H1 (cell line): Measurements from ENCODE around the gene KIT. TPM values are rescaled to one million over a fixed set of nuclear protein-coding genes. Genes with fewer than 3 reads are reported as not detected.

Source experiments
- CTCF ChIA-PET: fragments of 300-600 bp; sonication (Branson Sonifier 250); formaldehyde crosslinking; loops from one replicate; lab custom pipeline; 2021; ENCODE audit not compliant: partially characterized antibody; lab: Charles Lee
- POLR2A ChIA-PET: fragments of 300-600 bp; sonication (Branson Sonifier 250); formaldehyde crosslinking; loops from one replicate; lab custom pipeline; 2021; ENCODE audit warnings: inconsistent platforms; ENCODE audit not compliant: partially characterized antibody; lab: Charles Lee
- DNase-seq, 2 experiments: peaks; one replicate each; pipeline versions ENCODE4 v3.0.0 to v3.0.0-alpha.2; 2010 to 2022; ENCODE audit warnings: low spot score in 2 of 2, low read depth in 1 of 2, mixed read lengths in 1 of 2
- FAIRE-seq: peaks from 2 replicates; lab custom pipeline; 2011; peaks lifted over from hg19 to GRCh38; lab: Jason Lieb, UNC
- H2AFZ ChIP-seq: 2 replicates; pipeline ENCODE4 v1.8.1; 2012; ENCODE audit warnings: low read length, inconsistent platforms
- H2AK5ac ChIP-seq: 2 replicates; pipeline ENCODE4 v1.6.1; 2013; ENCODE audit warnings: low read depth, low read length
- H2BK120ac ChIP-seq: replicated peaks from 2 replicates; pipeline ENCODE3; 2013; ENCODE audit warnings: low read depth, low read length, inconsistent platforms
- H2BK12ac ChIP-seq: 2 replicates; pipeline ENCODE4 v1.6.1; 2013; ENCODE audit warnings: low read depth, low read length
- H2BK15ac ChIP-seq: 2 replicates; pipeline ENCODE4 v1.6.1; 2013; ENCODE audit warnings: low read length
- H2BK20ac ChIP-seq: 2 replicates; pipeline ENCODE4 v1.6.1; 2013; ENCODE audit warnings: low read length
- H2BK5ac ChIP-seq: 2 replicates; pipeline ENCODE4 v1.6.1; 2013; ENCODE audit warnings: low read depth, low read length
- H3K14ac ChIP-seq: 2 replicates; pipeline ENCODE4 v1.6.1; 2013; ENCODE audit warnings: inconsistent platforms; ENCODE audit not compliant: insufficient read length
- H3K18ac ChIP-seq: 2 replicates; pipeline ENCODE4 v1.6.1; 2013; ENCODE audit warnings: low read length; ENCODE audit errors: extremely low read depth
- H3K23ac ChIP-seq: 2 replicates; pipeline ENCODE4 v1.6.1; 2013; ENCODE audit warnings: inconsistent platforms; ENCODE audit not compliant: insufficient read length
- H3K23me2 ChIP-seq: 2 replicates; pipeline ENCODE4 v1.6.1; 2013; ENCODE audit warnings: low read depth, low read length
- H3K27ac ChIP-seq: 2 replicates; pipeline ENCODE4 v1.6.1; 2011; ENCODE audit warnings: low read depth, low read length, inconsistent platforms
- H3K27me3 ChIP-seq, 4 experiments: replicated peaks in 1 of 4; 1 replicate in 1 of 4; 2 replicates in 3 of 4; pipeline versions ENCODE4 v1.6.1 to v1.8.1; 2011 to 2013; ENCODE audit warnings: low read length in 3 of 4, mild to moderate bottlenecking in 3 of 4, inconsistent platforms in 2 of 4, mixed read lengths in 2 of 4, moderate library complexity in 1 of 4; ENCODE audit not compliant: control insufficient read depth in 3 of 4, insufficient read depth in 3 of 4; ENCODE audit errors: extremely low read depth in 1 of 4
- H3K36me3 ChIP-seq, 4 experiments: 2 replicates each; pipeline versions ENCODE4 v1.6.1 to v1.8.1; 2011 to 2013; ENCODE audit warnings: mild to moderate bottlenecking in 4 of 4, low read length in 3 of 4, moderate library complexity in 2 of 4, control low read depth in 1 of 4, inconsistent platforms in 1 of 4; ENCODE audit not compliant: insufficient read depth in 4 of 4, control insufficient read depth in 2 of 4
- H3K4ac ChIP-seq: replicated peaks from 2 replicates; pipeline ENCODE3; 2013; ENCODE audit warnings: low read length, low read depth, mixed read lengths, inconsistent platforms; ENCODE audit not compliant: insufficient read length
- H3K4me1 ChIP-seq, 4 experiments: replicated peaks in 1 of 4; 1 replicate in 1 of 4; 2 replicates in 3 of 4; pipeline versions ENCODE4 v1.6.1 to v1.8.1; 2011 to 2013; ENCODE audit warnings: low read length in 3 of 4, inconsistent platforms in 2 of 4, mixed read lengths in 1 of 4; ENCODE audit not compliant: insufficient read depth in 4 of 4, control insufficient read depth in 3 of 4
- H3K4me2 ChIP-seq, 2 experiments: 2 replicates each; pipeline versions ENCODE4 v1.6.1 to v1.8.1; 2011 to 2013; ENCODE audit warnings: low read depth in 2 of 2, low read length in 2 of 2, control low read depth in 1 of 2, inconsistent platforms in 1 of 2, mild to moderate bottlenecking in 1 of 2; ENCODE audit not compliant: insufficient read depth in 1 of 2
- H3K4me3 ChIP-seq, 4 experiments: fragments of 200-600, 300-600 bp in 1 of 4; sonication (generic), shearing (Covaris generic), sonication (Bioruptor Twin) in 1 of 4; 2 replicates each; pipeline versions ENCODE4 v1.5.1 to v1.8.1; 2011 to 2016; ENCODE audit warnings: low read length in 4 of 4, low read depth in 3 of 4, control low read depth in 2 of 4, inconsistent platforms in 2 of 4, mild to moderate bottlenecking in 2 of 4, mixed read lengths in 1 of 4, moderate library complexity in 1 of 4; ENCODE audit not compliant: insufficient read depth in 2 of 4; ENCODE audit errors: extremely low read depth in 1 of 4
- H3K56ac ChIP-seq: replicated peaks from 2 replicates; pipeline ENCODE3; 2013; ENCODE audit warnings: low read depth, mild to moderate bottlenecking, mixed read lengths, low read length, inconsistent platforms; ENCODE audit not compliant: insufficient read length
- H3K79me1 ChIP-seq: 2 replicates; pipeline ENCODE4 v1.6.1; 2013; ENCODE audit warnings: low read depth, low read length, control low read depth
- H3K79me2 ChIP-seq, 2 experiments: 2 replicates each; pipeline versions ENCODE4 v1.6.1 to v1.8.1; 2012 to 2013; ENCODE audit warnings: low read length in 2 of 2, mild to moderate bottlenecking in 2 of 2, inconsistent platforms in 1 of 2; ENCODE audit not compliant: insufficient read depth in 2 of 2, control insufficient read depth in 1 of 2
- H3K9ac ChIP-seq, 4 experiments: replicated peaks in 1 of 4; 1 replicate in 1 of 4; 2 replicates in 3 of 4; pipeline versions ENCODE4 v1.6.1 to v1.8.1; 2011 to 2013; ENCODE audit warnings: low read depth in 3 of 4, low read length in 3 of 4, control low read depth in 2 of 4, mild to moderate bottlenecking in 2 of 4, moderate library complexity in 2 of 4, inconsistent platforms in 1 of 4; ENCODE audit errors: extremely low read depth in 1 of 4
- H3K9me3 ChIP-seq, 2 experiments: 2 replicates each; pipeline versions ENCODE4 v1.6.1 to v1.8.1; 2012 to 2013; ENCODE audit warnings: mild to moderate bottlenecking in 2 of 2, moderate library complexity in 2 of 2, control low read depth in 1 of 2, inconsistent platforms in 1 of 2, low read depth in 1 of 2, low read length in 1 of 2, mixed read lengths in 1 of 2; ENCODE audit not compliant: insufficient read depth in 2 of 2
- H4K20me1 ChIP-seq, 2 experiments: replicated peaks in 1 of 2; 2 replicates each; pipeline versions ENCODE3 to v1.8.1; 2011 to 2013; ENCODE audit warnings: inconsistent platforms in 2 of 2, low read length in 2 of 2, mild to moderate bottlenecking in 1 of 2; ENCODE audit not compliant: insufficient read depth in 2 of 2, control insufficient read depth in 1 of 2
- H4K5ac ChIP-seq: 2 replicates; pipeline ENCODE4 v1.6.1; 2013; ENCODE audit warnings: low read length, low read depth, mixed read lengths, inconsistent platforms; ENCODE audit not compliant: insufficient read length
- H4K8ac ChIP-seq: 2 replicates; pipeline ENCODE4 v1.8.0; 2013; ENCODE audit warnings: mild to moderate bottlenecking, moderate library complexity, low read length, inconsistent platforms; ENCODE audit not compliant: insufficient read depth; ENCODE audit errors: extremely low read depth
- H4K91ac ChIP-seq: replicated peaks from 2 replicates; pipeline ENCODE3; 2013; ENCODE audit warnings: low read length, mixed read lengths, inconsistent platforms; ENCODE audit not compliant: insufficient read length
- BCL11A ChIP-seq, 2 experiments: IDR thresholded peaks; one replicate each; pipeline ENCODE4 v1.6.1; 2011; ENCODE audit warnings: low read depth in 2 of 2, low read length in 2 of 2, mild to moderate bottlenecking in 2 of 2
- CBX5 ChIP-seq: fragments of 300-800, 300-1000 bp; sonication (generic); IDR thresholded peaks from 2 replicates; pipeline ENCODE4 v1.7.1; 2016; ENCODE audit warnings: antibody characterized with exemption, low read length, low read depth
- GABPA ChIP-seq: IDR thresholded peaks from 2 replicates; pipeline ENCODE4 v1.6.1; 2011; ENCODE audit warnings: mild to moderate bottlenecking, low read length, moderate library complexity, borderline replicate concordance; ENCODE audit not compliant: insufficient read depth
- GTF2F1 ChIP-seq: IDR thresholded peaks from 2 replicates; pipeline ENCODE4 v1.6.1; 2012; ENCODE audit warnings: low read depth, low read length, improper control_type of control experiment, borderline replicate concordance
- HDAC2 ChIP-seq, 2 experiments: fragments of 300-600 bp in 1 of 2; sonication (generic) in 1 of 2; IDR thresholded peaks; 2 replicates each; pipeline ENCODE4 v1.6.1; 2011 to 2012; ENCODE audit warnings: low read depth in 2 of 2, low read length in 2 of 2, mild to moderate bottlenecking in 2 of 2, moderate library complexity in 2 of 2, borderline replicate concordance in 1 of 2, inconsistent platforms in 1 of 2
- HDAC6 ChIP-seq: IDR thresholded peaks from one replicate; pipeline ENCODE4 v1.7.1; 2012; ENCODE audit warnings: low read depth, mild to moderate bottlenecking, inconsistent platforms, low read length, moderate library complexity
- JUND ChIP-seq: IDR thresholded peaks from 2 replicates; pipeline ENCODE4 v1.6.1; 2011; ENCODE audit warnings: mild to moderate bottlenecking, improper control_type of control experiment, low read length
- MAFK ChIP-seq: IDR thresholded peaks from 2 replicates; pipeline ENCODE4 v1.6.1; 2012; ENCODE audit warnings: low read depth, mild to moderate bottlenecking, improper control_type of control experiment, low read length
- PHF8 ChIP-seq: fragments of 200-600 bp; sonication (generic); conservative IDR thresholded peaks from 2 replicates; pipeline ENCODE4 v1.7.1; 2012; ENCODE audit warnings: low read depth, mild to moderate bottlenecking, inconsistent platforms, low read length, moderate library complexity
- POLR2AphosphoS5 ChIP-seq: IDR thresholded peaks from 2 replicates; pipeline ENCODE4 v1.6.1; 2011; ENCODE audit warnings: low read depth, low read length
- SP1 ChIP-seq: IDR thresholded peaks from 2 replicates; pipeline ENCODE4 v1.6.1; 2011; ENCODE audit warnings: low read depth, low read length
- SP2 ChIP-seq: IDR thresholded peaks from 2 replicates; pipeline ENCODE4 v1.6.1; 2012; ENCODE audit warnings: mild to moderate bottlenecking, low read length, inconsistent platforms
- SUZ12 ChIP-seq: fragments of 200-600 bp; sonication (generic); IDR thresholded peaks from 2 replicates; pipeline ENCODE4 v1.6.1; 2012; ENCODE audit warnings: mild to moderate bottlenecking, inconsistent platforms, low read length, moderate library complexity, mixed read lengths
- TBP ChIP-seq: IDR thresholded peaks from 2 replicates; pipeline ENCODE4 v1.6.1; 2011; ENCODE audit warnings: low read depth, low read length, improper control_type of control experiment
- TEAD4 ChIP-seq: IDR thresholded peaks from 2 replicates; pipeline ENCODE4 v1.6.1; 2012; ENCODE audit warnings: low read depth, low read length, inconsistent platforms, mixed read lengths
- polyA plus RNA-seq, 7 experiments: library from polyadenylated mRNA; depleted of rRNA in 3 of 7; stranded (reverse) in 5 of 7; unstranded in 2 of 7; fragments of >200 nt in 5 of 7; fragments of 200-250 nt in 2 of 7; gene quantifications; 1 replicate in 5 of 7; 2 replicates in 1 of 7; 4 replicates in 1 of 7; pipeline versions ENCODE4 v1.2.1 to v1.2.3, GENCODE V29; 2011 to 2013; ENCODE audit warnings: missing spikeins in 2 of 7, mixed read lengths in 2 of 7
- total RNA-seq: library from RNA; stranded (reverse); fragmentation: NEBNext Ultra II Directional; extraction: Animal tissue kit (Norgen Biotek cat#: 25700); gene quantifications from 2 replicates; pipeline ENCODE4 v1.2.1, GENCODE V29; 2021

Gene KIT
- total and polyA plus RNA-seq, 2 of the 8 experiments (the other 6 are each of a cell fraction or from before 2014, with no cell fraction given), result 14.4 to 24.8 TPM

- Histone ChIP-seq H4K8ac (no peak overlapping the region), H3K4ac (no peak overlapping the region), H2BK5ac (no peak overlapping the region), H3K27ac (no peak overlapping the region), H3K9ac (no peak overlapping the region), H3K4me2 (peak overlapping the region; percentile 30 to 34; a peak in 2 of 4 replicates), H4K20me1 (peaks cover 2 to 5% of the 10 kb centered on the region in 2 experiments), H3K9me3 (no peaks in the 10 kb centered on the region), H4K5ac (no peak overlapping the region), H4K91ac (no peak overlapping the region), H2AFZ (no peak overlapping the region), H2BK20ac (no peak overlapping the region), H3K4me3 (no peak overlapping the region), H2BK120ac (no peak overlapping the region), H3K27me3 (no peaks in the 10 kb centered on the region), H2BK15ac (no peak overlapping the region), H2BK12ac (no peak overlapping the region), H3K36me3 (no peaks in the 10 kb centered on the region), H2AK5ac (no peak overlapping the region), H3K23me2 (no peaks in the 10 kb centered on the region), H3K4me1 (peaks cover 9 to 19% (median 14%) of the 10 kb centered on the region in 4 experiments; a peak in 6 of 7 replicates), H3K79me1 (no peaks in the 10 kb centered on the region; the same call in 1 of the 2 replicates), H3K56ac (no peak overlapping the region), H3K14ac (no peak overlapping the region), H3K18ac (no peak overlapping the region; the same call in 1 of the 2 replicates), H3K23ac (no peak overlapping the region), H3K79me2 (peaks cover 0 to 45% of the 10 kb centered on the region in 2 experiments; a peak in 2 of 4 replicates)
- FAIRE-seq (no peak), DNase-seq (no peak)
- CTCF ChIA-PET, result interaction anchor here (0.6 to 1.8 kb wide), 6 partner anchors 15 to 298 kb away, joined by 3 to 4 read pairs (median 4); no protein-coding TSS in a partner anchor
- POLR2A ChIA-PET, result no interaction called here
- TF ChIP-seq POLR2AphosphoS5, result no peak
- TF ChIP-seq HDAC2 (IDR thresholded peaks at IDR 0.05; ENCODE audit: borderline replicate concordance in 1 of 2, low read depth in 2 of 2, low read length in 2 of 2), result no peak
- no peak for TF ChIP-seq TBP
- TF ChIP-seq SP1, result no peak
- no peak for TF ChIP-seq BCL11A (IDR thresholded peaks at IDR 0.05; ENCODE audit: low read depth in 2 of 2, low read length in 2 of 2)
- TF ChIP-seq PHF8, result no peak
- no peak for TF ChIP-seq HDAC6
- no peak for TF ChIP-seq MAFK
- no peak for TF ChIP-seq SUZ12
- no peak for TF ChIP-seq SP2
- no peak for TF ChIP-seq JUND
- TF ChIP-seq GABPA, result no peak
- no peak for TF ChIP-seq TEAD4
- TF ChIP-seq CBX5, result no peak
- TF ChIP-seq GTF2F1, result no peak
Observed at GRCh38 chr4:54678826-54679225, 21.1 kb downstream of the KIT start.
